Hepatocyte (in vitro differentiated cells): Measurements from ENCODE around the gene GMDS. TPM values are rescaled to one million over a fixed set of nuclear protein-coding genes. Genes with fewer than 3 reads are reported as not detected.

Experiments used
- DNase-seq: peaks from one replicate; pipeline ENCODE4 v3.0.0-alpha.2; 2016; ENCODE audit warnings: low spot score
- H2AFZ ChIP-seq: fragments of 200-600 bp; sonication (generic); 2 replicates; pipeline ENCODE4 v1.6.0; 2016; ENCODE audit warnings: antibody characterized with exemption, mild to moderate bottlenecking
- H3K27ac ChIP-seq: fragments of 200-600 bp; sonication (generic); 2 replicates; pipeline ENCODE4 v1.5.1; 2016; ENCODE audit warnings: mild to moderate bottlenecking
- H3K27me3 ChIP-seq: fragments of 200-600 bp; sonication (generic); 2 replicates; pipeline ENCODE4 v1.6.1; 2016
- H3K36me3 ChIP-seq: fragments of 200-600 bp; sonication (generic); replicated peaks from 2 replicates; pipeline ENCODE4 v1.5.1; 2016; ENCODE audit warnings: low read depth; ENCODE audit not compliant: insufficient read depth
- H3K4me1 ChIP-seq: fragments of 200-600 bp; sonication (generic); 2 replicates; pipeline ENCODE4 v1.5.1; 2016; ENCODE audit warnings: mild to moderate bottlenecking, moderate library complexity; ENCODE audit not compliant: insufficient read depth
- H3K4me2 ChIP-seq: fragments of 200-600 bp; sonication (generic); 2 replicates; pipeline ENCODE4 v1.6.0; 2016
- H3K4me3 ChIP-seq: fragments of 200-600 bp; sonication (generic); 2 replicates; pipeline ENCODE4 v1.5.1; 2016; ENCODE audit warnings: mild to moderate bottlenecking
- H3K79me2 ChIP-seq: fragments of 200-600 bp; sonication (generic); 2 replicates; pipeline ENCODE4 v1.6.0; 2017; ENCODE audit warnings: mild to moderate bottlenecking
- H3K9me2 ChIP-seq: fragments of 200-600 bp; sonication (generic); replicated peaks from 2 replicates; pipeline ENCODE4 v1.6.0; 2017; ENCODE audit warnings: mild to moderate bottlenecking; ENCODE audit not compliant: insufficient read depth
- H3K9me3 ChIP-seq: fragments of 200-600 bp; sonication (generic); 2 replicates; pipeline ENCODE4 v1.5.1; 2016; ENCODE audit warnings: low read depth, mild to moderate bottlenecking
- H4K20me1 ChIP-seq: fragments of 200-600 bp; sonication (generic); 2 replicates; pipeline ENCODE4 v1.6.0; 2016; ENCODE audit warnings: mild to moderate bottlenecking; ENCODE audit not compliant: insufficient read depth, poor library complexity, severe bottlenecking
- CTCF ChIP-seq: fragments of 200-600 bp; sonication (generic); IDR thresholded peaks from 2 replicates; pipeline ENCODE4 v1.5.1; 2016; ENCODE audit warnings: antibody characterized with exemption, mild to moderate bottlenecking; ENCODE audit not compliant: poor library complexity
- EZH2 ChIP-seq: fragments of 200-600 bp; sonication (generic); IDR thresholded peaks from 2 replicates; pipeline ENCODE4 v1.6.1; 2016; ENCODE audit warnings: antibody characterized with exemption, mild to moderate bottlenecking, borderline replicate concordance
- EZH2phosphoT487 ChIP-seq: fragments of 200-600 bp; sonication (generic); IDR thresholded peaks from one replicate; pipeline ENCODE4 v1.6.1; 2018; ENCODE audit warnings: antibody characterized with exemption, mild to moderate bottlenecking, low read depth, moderate library complexity; ENCODE audit not compliant: unreplicated experiment, severe bottlenecking
- WGBS: methylation state at CpG from one replicate; pipeline ENCODE4 v1.1.6; 2016; ENCODE audit warnings: low lambda C conversion rate; ENCODE audit errors: missing lambda C conversion rate; 5-methylcytosine and 5-hydroxymethylcytosine counted together
- polyA plus RNA-seq: library from polyadenylated mRNA; unstranded; fragments of >200 nt; fragmentation: Nextera tagmentation; extraction: Ambion mirVana; gene quantifications from 2 replicates; pipeline ENCODE4 v1.2.1, GENCODE V29; 2016
- total RNA-seq: library from RNA; depleted of rRNA; stranded (reverse); fragments of >200 nt; gene quantifications from 2 replicates; pipeline ENCODE4 v1.2.3, GENCODE V29; 2014

GMDS gene
- total and polyA plus RNA-seq, 2 experiments from 2014 or later, result 20.7 to 32.6 TPM

GRCh38 chr6:1613688-1614447 is 631.5 kb downstream of the GMDS start:
- Histone ChIP-seq H3K4me3 (no peak overlapping the region), H3K27ac (no peak overlapping the region), H3K4me2 (peak overlapping the region; percentile 71), H3K9me2 (no peaks in the 10 kb centered on the region), H4K20me1 (peaks cover 5% of the 10 kb centered on the region), H3K27me3 (peaks cover 82% of the 10 kb centered on the region), H3K4me1 (peaks cover 15% of the 10 kb centered on the region), H3K79me2 (no peaks in the 10 kb centered on the region), H3K9me3 (no peaks in the 10 kb centered on the region), H3K36me3 (no peaks in the 10 kb centered on the region), H2AFZ (peak overlapping the region; percentile 45)
- no peak for DNase-seq
- 4% methylated on average over 48 of the region's 60 CpGs for WGBS
- TF ChIP-seq EZH2phosphoT487 (peak; percentile 56), EZH2 (peak; percentile 97), CTCF (no peak)

- H3K27me3 ChIP-seq, result peaks cover 81% of the 10 kb centered on the region
- H3K9me2 ChIP-seq, result no peaks in the 10 kb centered on the region
- no peak overlapping the region for H2AFZ ChIP-seq
- H3K36me3 ChIP-seq, result no peaks in the 10 kb centered on the region
- no peak for DNase-seq
- peak overlapping the region; percentile 71 for H3K4me2 ChIP-seq
- no peak for TF ChIP-seq EZH2
- no peak for TF ChIP-seq CTCF
- TF ChIP-seq EZH2phosphoT487, result no peak
- H3K4me3 ChIP-seq, result no peak overlapping the region
- peaks cover 15% of the 10 kb centered on the region for H3K4me1 ChIP-seq
- peaks cover 5% of the 10 kb centered on the region for H4K20me1 ChIP-seq
- 15% methylated on average over 3 of the region's 3 CpGs for WGBS
- H3K27ac ChIP-seq, result no peak overlapping the region
- no peaks in the 10 kb centered on the region for H3K79me2 ChIP-seq
- no peaks in the 10 kb centered on the region for H3K9me3 ChIP-seq
These were observed 632.1 kb downstream of the GMDS start for GRCh38 chr6:1613346-1613687.

DNA sequence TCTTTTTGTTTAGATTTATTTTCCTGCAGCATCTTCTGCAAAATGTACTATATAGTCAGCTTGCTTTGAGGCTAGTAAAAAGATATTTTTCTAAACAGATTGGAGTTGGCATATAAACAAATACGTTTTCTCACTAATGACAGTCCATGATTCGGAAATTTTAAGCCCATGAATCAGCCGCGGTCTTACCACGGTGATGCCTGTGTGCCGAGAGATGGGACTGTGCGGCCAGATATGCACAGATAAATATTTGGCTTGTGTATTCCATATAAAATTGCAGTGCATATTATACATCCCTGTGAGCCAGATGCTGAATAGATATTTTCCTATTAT is 632.5 kb downstream of the GMDS start:
- peaks cover 15% of the 10 kb centered on the region for H3K4me1 ChIP-seq
- no peak overlapping the region for H2AFZ ChIP-seq
- H3K79me2 ChIP-seq, result no peaks in the 10 kb centered on the region
- DNase-seq, result no peak
- H3K9me3 ChIP-seq, result no peaks in the 10 kb centered on the region
- H3K4me2 ChIP-seq, result no peak overlapping the region
- H3K27me3 ChIP-seq, result peaks cover 81% of the 10 kb centered on the region
- no peaks in the 10 kb centered on the region for H3K9me2 ChIP-seq
- H3K36me3 ChIP-seq, result no peaks in the 10 kb centered on the region
- WGBS, result 14% methylated on average over 7 of the region's 7 CpGs
- no peak overlapping the region for H3K27ac ChIP-seq
- TF ChIP-seq EZH2phosphoT487 (peak; percentile 74), CTCF (no peak)
- H4K20me1 ChIP-seq, result peaks cover 5% of the 10 kb centered on the region
- no peak overlapping the region for H3K4me3 ChIP-seq
